CD4-positive, alpha-beta T cell treated with Interleukin-4 for 4 hours (primary cell): ENCODE results near the gene SYNGR3.
"Not testable (repeated sequence)": the region's sequence is repeated elsewhere in the genome, so short reads cannot be mapped to it uniquely, and the experiment has no call there.

Source experiments
- DNase-seq: peaks from one replicate; pipeline ENCODE4 v3.0.0-alpha.2; 2020

The SYNGR3 gene

GRCh38 chr16:1960665-1961630 lies 28.8 kb upstream of the SYNGR3 start:
- DNase-seq: no peak

- DNase-seq: no peak
Observed at GRCh38 chr16:1961651-1962067, 28.1 kb upstream of the SYNGR3 start.

- not testable (repeated sequence) for DNase-seq
Observed at GRCh38 chr16:1962161-1963153, 27.3 kb upstream of the SYNGR3 start.

- DNase-seq: no peak
Observed at GRCh38 chr16:1963806-1964505, 25.8 kb upstream of the SYNGR3 start.

- DNase-seq: peak; percentile 99
Observed at GRCh38 chr16:1964506-1965395, 25.0 kb upstream of the SYNGR3 start, which contains the start of gene RPS2. TSS of gene RPS2 (minus strand) at chr16:1964826. CDS start at chr16:1964625, 201 bp downstream.

GRCh38 chr16:1965396-1966001 lies 24.3 kb upstream of the SYNGR3 start:
- no peak for DNase-seq

GRCh38 chr16:1966460-1966859 lies 23.3 kb upstream of the SYNGR3 start, which contains the start of gene RNF151:
TSS of gene RNF151 (plus strand) at chr16:1966856. CDS start at chr16:1966882, 26 bp downstream.
- DNase-seq: no peak

GRCh38 chr16:1968146-1968953 lies 21.4 kb upstream of the SYNGR3 start:
- DNase-seq: no peak

GRCh38 chr16:1971796-1972489 lies 17.8 kb upstream of the SYNGR3 start, which contains the start of gene TBL3:
TSS of gene TBL3 (plus strand) at chr16:1972053. CDS start at chr16:1972165, 112 bp downstream.
- peak; percentile 96 for DNase-seq

- DNase-seq: no peak
Observed at GRCh38 chr16:1972490-1972877, 17.3 kb upstream of the SYNGR3 start.

- no peak for DNase-seq
Observed at GRCh38 chr16:1973461-1974156, 16.2 kb upstream of the SYNGR3 start.

- no peak for DNase-seq
Observed at GRCh38 chr16:1974157-1975070, 15.4 kb upstream of the SYNGR3 start.

- no peak for DNase-seq
Observed at GRCh38 chr16:1975432-1976215, 14.1 kb upstream of the SYNGR3 start.

- DNase-seq: no peak
Observed at GRCh38 chr16:1976216-1976520, 13.6 kb upstream of the SYNGR3 start.

GRCh38 chr16:1976951-1977874 lies 12.6 kb upstream of the SYNGR3 start:
- DNase-seq: no peak

GRCh38 chr16:1977875-1978268 lies 11.9 kb upstream of the SYNGR3 start:
- DNase-seq: no peak
